Endometrial microvascular endothelial cells (primary cell): ENCODE data around the gene ZBTB25. TPM values are rescaled to one million over a fixed set of nuclear protein-coding genes. Genes with fewer than 3 reads are reported as not detected.

Experiments
- in situ Hi-C: cut with HindIII; loops from 2 replicates; pipeline ENCODE4 v1.10.0; 2017; ENCODE audit warnings: low sequenced_read_pairs, low pct_unique_long_range_greater_than_20kb; ENCODE audit errors: inconsistent ontology term
- total RNA-seq: library from RNA; depleted of rRNA; stranded (reverse); fragments of >200 nt; gene quantifications from one replicate; pipeline ENCODE4 v1.2.3, GENCODE V29; 2015; ENCODE audit errors: inconsistent ontology term

ZBTB25 gene
- total RNA-seq, 1 donor from 2014 or later: 2.2 TPM

GRCh38 chr14:64412237-64412636, 91.4 kb downstream of the ZBTB25 start:
- in situ Hi-C loops: no loop called here

DNA sequence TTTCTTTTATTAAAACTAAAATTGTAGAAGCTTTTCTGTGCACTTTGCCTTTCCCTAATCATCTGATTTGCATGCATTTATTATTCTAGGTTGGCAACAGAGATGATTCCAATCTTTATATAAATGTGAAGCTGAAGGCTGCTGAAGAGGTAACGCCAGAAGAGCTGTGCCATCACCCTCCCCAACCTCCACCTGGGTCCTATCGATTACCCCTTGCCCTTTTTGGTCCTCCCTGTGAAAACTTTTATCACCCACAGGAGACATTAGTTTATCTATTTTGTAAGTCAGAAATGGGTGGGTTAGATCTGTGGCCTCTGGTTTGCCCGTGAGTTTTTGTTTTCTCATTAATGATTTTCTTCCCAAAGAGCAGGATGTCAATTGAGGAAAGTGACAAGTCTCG, 92.6 kb downstream of the ZBTB25 start:
- in situ Hi-C loops: no loop called here

DNA sequence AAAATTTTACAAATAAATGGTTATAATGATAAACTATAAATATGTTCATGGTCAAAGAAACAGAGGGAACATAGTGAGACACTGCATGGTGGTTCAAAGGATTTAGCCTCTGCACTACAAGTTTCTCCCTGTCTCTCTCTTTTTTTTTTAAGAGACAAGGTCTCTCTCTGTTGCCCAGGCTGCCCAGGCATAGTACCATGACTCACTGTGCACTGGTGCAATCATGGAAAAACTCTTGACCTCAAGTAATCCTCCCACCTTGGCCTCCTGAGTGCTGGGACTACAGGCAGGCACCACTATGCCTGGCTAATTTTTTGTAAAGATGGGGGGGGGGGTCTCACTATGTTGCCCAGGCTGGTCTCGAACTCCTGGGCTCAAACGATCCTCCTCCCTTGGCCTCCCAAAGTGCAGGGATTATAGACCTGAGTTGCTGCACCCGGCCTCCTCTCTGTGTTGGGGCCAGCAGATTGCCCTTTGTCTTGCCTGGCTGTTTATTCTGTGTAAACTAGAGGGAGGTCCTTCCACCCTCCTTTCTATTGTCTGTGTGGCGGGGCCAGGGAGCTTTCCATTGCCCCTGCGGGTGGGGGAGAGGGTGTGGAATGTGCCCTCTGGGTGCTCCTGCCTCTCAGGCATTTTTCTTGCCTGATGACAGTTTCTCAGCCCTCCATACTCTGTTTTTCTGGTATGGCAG, 93.4 kb downstream of the ZBTB25 start:
- in situ Hi-C loops: no loop called here

- in situ Hi-C loops: no loop called here
Measured at GRCh38 chr14:64409126-64409920, 94.3 kb downstream of the ZBTB25 start.

DNA sequence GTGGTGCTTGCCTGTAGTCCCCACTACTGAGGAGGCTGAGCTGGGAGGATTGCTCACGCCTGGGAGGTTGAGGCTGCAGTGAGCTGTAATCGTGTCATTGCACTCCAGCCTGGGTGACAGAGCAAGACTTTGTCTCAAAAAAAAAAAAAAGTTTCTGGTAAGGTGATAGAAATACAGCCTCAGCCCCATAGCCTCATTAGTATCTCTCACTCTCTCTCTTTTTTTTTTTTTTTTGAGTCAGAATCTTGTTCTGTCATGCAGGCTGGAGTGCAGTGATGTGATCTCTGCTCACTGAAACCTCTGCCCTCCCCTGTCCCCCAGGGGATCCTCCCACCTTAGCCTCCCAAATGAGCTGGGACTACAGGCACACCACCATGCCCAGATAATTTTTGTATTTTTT, 96.3 kb downstream of the ZBTB25 start:
- in situ Hi-C loops: no loop called here

DNA sequence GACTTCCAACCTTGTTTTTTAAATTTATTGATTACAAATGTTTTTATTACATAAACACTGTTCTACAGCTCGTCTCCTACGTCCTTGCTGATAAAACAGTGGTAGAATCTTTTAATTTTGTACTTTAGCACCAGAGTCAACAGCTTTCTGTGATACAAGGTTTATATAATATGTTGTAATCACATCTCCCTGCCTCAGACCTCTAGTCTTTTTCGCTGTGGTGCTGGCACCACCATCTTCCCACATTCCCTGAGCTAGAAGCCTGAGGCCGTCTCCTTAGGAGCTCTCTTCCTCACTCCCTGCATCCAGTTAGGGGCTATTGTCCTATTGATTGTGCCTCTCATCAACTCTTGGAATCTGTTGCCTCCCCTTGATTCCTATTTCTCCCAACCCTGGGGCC, 98.3 kb downstream of the ZBTB25 start:
- in situ Hi-C loops: no loop called here

DNA sequence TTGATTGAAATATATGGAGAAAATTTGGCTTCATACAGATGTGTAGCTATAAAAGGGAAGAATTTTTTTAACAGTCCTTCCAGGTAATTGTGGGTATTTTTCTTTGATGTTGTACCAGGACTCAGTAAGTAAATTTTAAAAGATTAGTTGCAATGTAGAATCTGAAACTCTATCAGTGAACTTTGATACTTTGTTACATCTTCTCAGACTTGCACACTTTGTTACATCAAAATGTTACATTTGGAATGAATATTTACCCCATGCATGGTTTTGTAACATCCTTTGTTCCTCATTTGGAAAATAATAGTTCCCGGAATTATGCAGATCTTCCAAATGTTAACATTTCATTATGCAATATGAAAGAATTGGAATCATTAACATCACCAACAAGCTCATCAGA, 101.7 kb downstream of the ZBTB25 start:
- in situ Hi-C loops: no loop called here

DNA sequence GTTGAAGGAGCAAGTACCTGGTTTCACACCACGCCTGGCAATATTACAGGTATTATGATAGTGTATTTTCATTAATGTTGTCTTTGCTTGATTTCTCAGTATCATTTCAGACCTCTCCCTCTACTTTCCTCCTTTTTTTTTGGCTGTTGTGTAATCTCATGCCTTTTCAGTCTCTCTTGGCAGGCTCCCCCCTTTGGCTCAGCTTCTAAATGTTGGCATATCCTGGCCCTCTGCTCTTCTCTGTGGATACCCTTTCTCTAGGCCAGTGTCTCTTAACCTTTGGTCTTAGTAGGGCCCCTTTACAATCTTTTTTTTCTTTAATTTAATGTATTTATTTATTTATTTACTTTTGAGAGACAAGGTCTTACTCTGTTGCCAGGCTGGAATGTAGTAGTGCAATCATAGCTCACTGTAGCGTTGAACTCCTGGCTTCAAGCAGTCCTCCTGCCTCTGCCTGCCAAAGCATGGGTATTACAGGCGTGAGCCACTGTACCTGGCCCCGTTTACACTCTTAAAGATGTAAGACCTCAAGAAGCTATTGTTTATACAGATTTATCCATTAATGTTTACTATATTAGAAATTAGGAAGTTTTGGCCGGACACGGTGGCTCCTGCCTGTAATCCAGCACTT, 102.7 kb downstream of the ZBTB25 start:
- in situ Hi-C loops: no loop called here

Other genes with a start within 250 kb of the ZBTB25 start
- 2.5 TPM for gene ESR2, start 209.5 kb downstream of the ZBTB25 start, total RNA-seq
- gene MTHFD1, start 115.5 kb downstream of the ZBTB25 start, total RNA-seq: 100 TPM
- 0.56 TPM for gene AKAP5, start 38.3 kb downstream of the ZBTB25 start, total RNA-seq
- 17.0 TPM for gene ZBTB1, start 932 bp upstream of the ZBTB25 start, total RNA-seq
- 4.2 TPM for gene HSPA2, start 36.9 kb upstream of the ZBTB25 start, total RNA-seq
- gene PPP1R36, start 46.1 kb upstream of the ZBTB25 start, total RNA-seq: not detected
- gene PLEKHG3, start 200.6 kb upstream of the ZBTB25 start, total RNA-seq: 0.28 TPM